CD14-positive monocyte (primary cell): Measurements from ENCODE around the gene EDC4. TPM values are rescaled to one million over a fixed set of nuclear protein-coding genes. Genes with fewer than 3 reads are reported as not detected.

Experiments used
- DNase-seq, 3 donors: peaks; one replicate each; pipeline ENCODE4 v3.0.0-alpha.2; 2011 to 2022
- H2AFZ ChIP-seq: 2 replicates; pipeline ENCODE4 v1.6.0; 2012; ENCODE audit warnings: mild to moderate bottlenecking, low read depth, low read length, inconsistent platforms; ENCODE audit not compliant: insufficient read depth, poor library complexity, severe bottlenecking
- H3K27ac ChIP-seq, 2 donors: 1 replicate in 1 of 2; 2 replicates in 1 of 2; pipeline ENCODE4 v1.5.1; 2012 to 2013; ENCODE audit warnings: low read length in 2 of 2, control low read depth in 1 of 2, inconsistent platforms in 1 of 2, low read depth in 1 of 2, mild to moderate bottlenecking in 1 of 2
- H3K27me3 ChIP-seq, 2 donors: one replicate each; pipeline versions ENCODE4 v1.6.0 to v1.6.1; 2011 to 2013; ENCODE audit warnings: low read length in 2 of 2; ENCODE audit not compliant: control insufficient read depth in 2 of 2, insufficient read depth in 2 of 2
- H3K36me3 ChIP-seq, 2 donors: replicated peaks in 1 of 2; 1 replicate in 1 of 2; 2 replicates in 1 of 2; pipeline versions ENCODE4 v1.5.1 to v1.6.1; 2012 to 2013; ENCODE audit warnings: low read length in 2 of 2, control low read depth in 1 of 2, inconsistent platforms in 1 of 2, mild to moderate bottlenecking in 1 of 2; ENCODE audit not compliant: insufficient read depth in 2 of 2, control insufficient read depth in 1 of 2
- H3K4me1 ChIP-seq, 2 donors: 1 replicate in 1 of 2; 2 replicates in 1 of 2; pipeline versions ENCODE4 v1.5.1 to v1.6.1; 2012 to 2013; ENCODE audit warnings: low read length in 2 of 2, control low read depth in 1 of 2, inconsistent platforms in 1 of 2, mild to moderate bottlenecking in 1 of 2, moderate library complexity in 1 of 2; ENCODE audit not compliant: insufficient read depth in 2 of 2, control insufficient read depth in 1 of 2
- H3K4me2 ChIP-seq: replicated peaks from 2 replicates; pipeline ENCODE3; 2012; ENCODE audit warnings: low read length, moderate library complexity, mild to moderate bottlenecking; ENCODE audit not compliant: poor library complexity, severe bottlenecking; ENCODE audit errors: extremely low read depth
- H3K4me3 ChIP-seq, 3 experiments: fragments of 200-600 bp in 1 of 3; sonication (generic) in 1 of 3; replicated peaks in 1 of 3; 1 replicate in 2 of 3; 2 replicates in 1 of 3; pipeline ENCODE4 v1.5.1; 2011 to 2013; ENCODE audit warnings: low read length in 3 of 3, mild to moderate bottlenecking in 3 of 3, control low read depth in 2 of 3, low read depth in 2 of 3, inconsistent platforms in 1 of 3, moderate library complexity in 1 of 3
- H3K79me2 ChIP-seq: 2 replicates; pipeline ENCODE4 v1.6.0; 2012; ENCODE audit warnings: mild to moderate bottlenecking, control low read depth, inconsistent platforms, low read length, moderate library complexity; ENCODE audit not compliant: insufficient read depth
- H3K9ac ChIP-seq: 2 replicates; pipeline ENCODE4 v1.6.0; 2017; ENCODE audit warnings: low read length, mild to moderate bottlenecking; ENCODE audit not compliant: insufficient read depth, poor library complexity, severe bottlenecking
- H3K9me3 ChIP-seq, 2 donors: replicated peaks in 1 of 2; 1 replicate in 1 of 2; 2 replicates in 1 of 2; pipeline versions ENCODE4 v1.5.1 to v1.6.1; 2012 to 2013; ENCODE audit warnings: low read length in 2 of 2, control low read depth in 1 of 2; ENCODE audit not compliant: control insufficient read depth in 1 of 2, insufficient read depth in 1 of 2
- H4K20me1 ChIP-seq: 2 replicates; pipeline ENCODE4 v1.6.0; 2012; ENCODE audit warnings: mild to moderate bottlenecking, low read length, control low read depth, moderate library complexity; ENCODE audit not compliant: insufficient read depth
- H3K27ac Mint-ChIP-seq, 7 donors: one replicate each; pipeline ENCODE4 v1.8.0; 2020; ENCODE audit warnings: mild to moderate bottlenecking in 7 of 7, mixed read lengths in 7 of 7, moderate library complexity in 6 of 7, inconsistent platforms in 2 of 7
- H3K27me3 Mint-ChIP-seq, 3 donors: one replicate each; pipeline ENCODE4 v1.8.0; 2021 to 2022; ENCODE audit warnings: low read depth in 3 of 3, mild to moderate bottlenecking in 3 of 3, mixed read lengths in 3 of 3, moderate library complexity in 3 of 3, inconsistent platforms in 1 of 3
- H3K36me3 Mint-ChIP-seq, 2 donors: one replicate each; pipeline ENCODE4 v1.8.0; 2020; ENCODE audit warnings: mixed read lengths in 2 of 2, inconsistent platforms in 1 of 2, mild to moderate bottlenecking in 1 of 2
- H3K4me1 Mint-ChIP-seq: one replicate; pipeline ENCODE4 v1.8.0; 2020; ENCODE audit warnings: mild to moderate bottlenecking, mixed read lengths
- H3K4me3 Mint-ChIP-seq, 2 donors: one replicate each; pipeline ENCODE4 v1.8.0; 2020; ENCODE audit warnings: mild to moderate bottlenecking in 2 of 2, mixed read lengths in 2 of 2, moderate library complexity in 1 of 2
- H3K9me3 Mint-ChIP-seq, 7 donors: one replicate each; pipeline ENCODE4 v1.8.0; 2020 to 2022; ENCODE audit warnings: mixed read lengths in 7 of 7, mild to moderate bottlenecking in 6 of 7, moderate library complexity in 6 of 7, inconsistent platforms in 2 of 7
- WGBS: methylation state at CpG from one replicate; pipeline ENCODE4 v1.1.5; 2013; ENCODE audit warnings: missing lambda C conversion rate; ENCODE audit not compliant: insufficient coverage; 5-methylcytosine and 5-hydroxymethylcytosine counted together
- intact Hi-C, 2 donors: fragments of 100-400 bp; cut with micrococcal nuclease; formaldehyde crosslinking; loops; one replicate each; pipeline versions ENCODE4 v1.15.0 to v1.15.1; 2023
- polyA plus RNA-seq, 3 donors: library from polyadenylated mRNA; depleted of rRNA in 1 of 3; unstranded in 2 of 3; stranded (reverse) in 1 of 3; fragments of 300-500 nt in 2 of 3; fragments of >200 nt in 1 of 3; fragmentation: Illumina TruSeq in 2 of 3; gene quantifications; 1 replicate in 2 of 3; 2 replicates in 1 of 3; pipeline ENCODE4 v1.2.3, GENCODE V29; 2012 to 2021
- TF ChIP-seq, protein P1 (sequence below): fragments of 200-600 bp; IDR thresholded peaks from one replicate; pipeline ENCODE4 v1.8.0; 2022; ENCODE audit warnings: antibody characterized with exemption, mild to moderate bottlenecking

The EDC4 gene
- polyA plus RNA-seq, 3 donors = 13.7 to 84.9 (median 18.2) TPM

DNA sequence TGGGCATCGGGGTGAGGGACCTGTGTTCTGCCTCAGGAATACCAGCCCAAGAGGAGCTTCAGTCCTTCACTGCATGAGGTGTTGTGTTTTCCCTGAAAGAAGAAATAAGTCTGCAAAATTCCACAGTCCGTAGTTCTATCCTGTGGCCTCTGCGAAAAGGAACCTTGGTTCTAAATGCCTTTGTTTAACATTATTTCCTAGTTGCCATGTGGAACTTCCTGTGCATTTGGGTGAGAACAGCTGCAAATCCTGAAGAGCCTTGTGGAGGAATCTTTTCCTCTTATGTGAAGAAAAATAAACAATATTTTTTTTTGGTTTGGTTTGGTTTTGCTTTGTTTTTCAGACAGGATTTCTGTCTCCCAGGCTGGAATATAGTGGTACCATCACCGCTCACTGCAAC, 30.0 kb downstream of the EDC4 start:
- no peak overlapping the region for H3K4me3 ChIP-seq
- no peak overlapping the region for H2AFZ ChIP-seq
- H3K27me3 Mint-ChIP-seq = peaks cover 0 to 1% (median 0%) of the 10 kb centered on the region in 3 donors
- TF ChIP-seq, protein P1, sequence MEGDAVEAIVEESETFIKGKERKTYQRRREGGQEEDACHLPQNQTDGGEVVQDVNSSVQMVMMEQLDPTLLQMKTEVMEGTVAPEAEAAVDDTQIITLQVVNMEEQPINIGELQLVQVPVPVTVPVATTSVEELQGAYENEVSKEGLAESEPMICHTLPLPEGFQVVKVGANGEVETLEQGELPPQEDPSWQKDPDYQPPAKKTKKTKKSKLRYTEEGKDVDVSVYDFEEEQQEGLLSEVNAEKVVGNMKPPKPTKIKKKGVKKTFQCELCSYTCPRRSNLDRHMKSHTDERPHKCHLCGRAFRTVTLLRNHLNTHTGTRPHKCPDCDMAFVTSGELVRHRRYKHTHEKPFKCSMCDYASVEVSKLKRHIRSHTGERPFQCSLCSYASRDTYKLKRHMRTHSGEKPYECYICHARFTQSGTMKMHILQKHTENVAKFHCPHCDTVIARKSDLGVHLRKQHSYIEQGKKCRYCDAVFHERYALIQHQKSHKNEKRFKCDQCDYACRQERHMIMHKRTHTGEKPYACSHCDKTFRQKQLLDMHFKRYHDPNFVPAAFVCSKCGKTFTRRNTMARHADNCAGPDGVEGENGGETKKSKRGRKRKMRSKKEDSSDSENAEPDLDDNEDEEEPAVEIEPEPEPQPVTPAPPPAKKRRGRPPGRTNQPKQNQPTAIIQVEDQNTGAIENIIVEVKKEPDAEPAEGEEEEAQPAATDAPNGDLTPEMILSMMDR = no peak
- peaks cover 0 to 3% (median 0%) of the 10 kb centered on the region in 7 donors for H3K9me3 Mint-ChIP-seq
- H3K4me3 Mint-ChIP-seq = no peak overlapping the region
- H3K79me2 ChIP-seq = peaks cover 46% of the 10 kb centered on the region
- no peaks in the 10 kb centered on the region for H3K4me1 Mint-ChIP-seq
- no peaks in the 10 kb centered on the region for H3K9me3 ChIP-seq
- peaks cover 18 to 39% of the 10 kb centered on the region in 2 donors for H3K36me3 ChIP-seq
- intact Hi-C loops = no loop called here
- peak overlapping the region in 1 of 7 donors; percentile 17 for H3K27ac Mint-ChIP-seq
- no peaks in the 10 kb centered on the region for H3K4me1 ChIP-seq
- H3K27ac ChIP-seq = no peak overlapping the region
- peaks cover 51% of the 10 kb centered on the region for H4K20me1 ChIP-seq
- H3K9ac ChIP-seq = no peak overlapping the region
- no peaks in the 10 kb centered on the region for H3K27me3 ChIP-seq
- DNase-seq = no peak
- WGBS = 100% methylated on average over 1 of the region's 4 CpGs
- H3K36me3 Mint-ChIP-seq = peaks cover 13 to 40% of the 10 kb centered on the region in 2 donors
- no peak overlapping the region for H3K4me2 ChIP-seq

DNA sequence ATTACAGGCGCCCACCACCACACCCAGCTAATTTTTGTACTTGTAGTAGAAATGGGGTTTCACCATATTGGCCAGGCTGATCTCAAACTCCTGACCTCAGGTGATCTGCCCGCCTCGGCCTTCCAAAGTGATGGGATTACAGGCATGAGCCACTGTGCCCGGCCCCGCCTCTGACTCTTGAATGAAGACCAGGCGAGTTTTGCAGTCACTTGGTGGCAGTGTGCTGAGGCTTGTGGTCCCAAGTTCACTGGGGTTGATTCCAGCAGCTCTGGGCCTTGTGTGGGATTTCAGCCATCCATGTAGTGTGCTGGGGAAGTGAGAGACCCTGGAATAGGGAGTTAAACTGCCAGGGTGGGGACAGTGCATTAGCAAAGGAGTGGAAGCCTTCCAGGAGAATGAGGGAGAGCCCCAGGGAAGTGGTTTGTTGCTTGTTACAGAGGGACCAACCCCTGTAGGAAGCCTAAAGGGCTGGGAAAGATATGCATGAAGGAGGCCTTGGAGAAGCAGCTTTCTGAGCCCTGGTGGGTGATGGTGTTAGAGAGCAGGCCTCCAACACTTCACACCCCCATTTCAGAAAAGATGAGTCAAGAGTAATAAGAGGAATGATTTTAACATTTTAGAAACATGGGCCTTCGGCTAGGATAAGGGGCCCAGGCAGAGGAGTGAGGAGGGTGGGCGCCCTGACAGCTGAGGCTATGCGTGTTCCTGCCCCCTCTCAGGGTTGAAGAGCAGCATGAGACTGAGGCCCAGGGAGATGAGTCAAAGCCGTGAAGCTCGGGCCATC, 34.7 kb downstream of the EDC4 start:
- Mint-ChIP-seq H3K4me1 (no peaks in the 10 kb centered on the region), H3K9me3 (peaks cover 0 to 3% (median 0%) of the 10 kb centered on the region in 7 donors), H3K36me3 (peaks cover 40 to 61% of the 10 kb centered on the region in 2 donors), H3K27me3 (peaks cover 0 to 3% (median 0%) of the 10 kb centered on the region in 3 donors), H3K27ac (peak overlapping the region in 3 of 7 donors; percentile 9 to 53 (median 15)), H3K4me3 (no peak overlapping the region)
- Histone ChIP-seq H3K79me2 (peaks cover 9% of the 10 kb centered on the region), H3K4me1 (no peaks in the 10 kb centered on the region), H3K9me3 (no peaks in the 10 kb centered on the region), H3K4me2 (no peak overlapping the region), H2AFZ (no peak overlapping the region), H3K36me3 (peaks cover 47 to 56% of the 10 kb centered on the region in 2 donors), H3K9ac (no peak overlapping the region), H3K27ac (no peak overlapping the region), H3K4me3 (no peak overlapping the region), H4K20me1 (peaks cover 47% of the 10 kb centered on the region), H3K27me3 (no peaks in the 10 kb centered on the region)
- DNase-seq = no peak
- TF ChIP-seq, protein P1 = no peak
- intact Hi-C loops = no loop called here
- WGBS = 98% methylated on average over 10 of the region's 11 CpGs
